Measurements from ENCODE around the gene TSPAN9.

DNA sequence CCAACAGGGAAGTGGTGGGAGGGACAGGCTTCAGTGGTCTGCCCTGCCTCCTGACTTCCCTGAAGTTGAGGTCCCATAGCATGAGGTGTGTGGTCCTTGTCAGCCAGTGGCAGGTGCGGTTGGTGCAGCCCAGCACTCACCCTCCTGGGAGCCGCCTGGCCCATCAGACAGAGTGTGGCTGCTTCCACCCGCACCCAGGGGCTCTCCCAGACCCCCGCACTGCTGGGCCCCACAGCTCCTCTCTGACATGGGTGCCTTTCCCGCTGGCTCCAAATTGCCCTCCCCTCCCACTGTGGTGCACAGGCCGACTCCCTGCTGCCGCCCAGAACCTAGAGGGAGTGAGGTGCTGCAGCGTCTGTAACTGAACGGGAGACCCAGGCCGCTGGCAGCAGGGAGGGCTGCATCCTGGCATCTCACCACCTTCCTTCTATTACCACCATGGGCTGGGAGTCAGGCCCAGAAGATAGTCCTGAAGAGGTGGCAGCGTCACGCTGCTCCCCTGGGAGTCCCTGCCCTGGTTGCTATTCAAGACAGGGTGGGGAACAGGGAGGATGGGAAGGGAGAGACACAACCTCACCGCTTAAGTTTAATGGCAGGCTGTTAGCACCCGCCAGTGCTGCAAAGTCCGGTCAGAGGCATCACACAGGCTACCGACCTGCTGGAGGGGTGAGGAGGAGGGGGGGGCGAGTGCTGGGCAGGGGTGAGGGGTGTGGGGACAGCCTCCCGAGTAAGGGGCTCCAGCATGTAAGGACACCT lies 233.3 kb downstream of the TSPAN9 start:
- TF ChIP-seq, protein P1, sequence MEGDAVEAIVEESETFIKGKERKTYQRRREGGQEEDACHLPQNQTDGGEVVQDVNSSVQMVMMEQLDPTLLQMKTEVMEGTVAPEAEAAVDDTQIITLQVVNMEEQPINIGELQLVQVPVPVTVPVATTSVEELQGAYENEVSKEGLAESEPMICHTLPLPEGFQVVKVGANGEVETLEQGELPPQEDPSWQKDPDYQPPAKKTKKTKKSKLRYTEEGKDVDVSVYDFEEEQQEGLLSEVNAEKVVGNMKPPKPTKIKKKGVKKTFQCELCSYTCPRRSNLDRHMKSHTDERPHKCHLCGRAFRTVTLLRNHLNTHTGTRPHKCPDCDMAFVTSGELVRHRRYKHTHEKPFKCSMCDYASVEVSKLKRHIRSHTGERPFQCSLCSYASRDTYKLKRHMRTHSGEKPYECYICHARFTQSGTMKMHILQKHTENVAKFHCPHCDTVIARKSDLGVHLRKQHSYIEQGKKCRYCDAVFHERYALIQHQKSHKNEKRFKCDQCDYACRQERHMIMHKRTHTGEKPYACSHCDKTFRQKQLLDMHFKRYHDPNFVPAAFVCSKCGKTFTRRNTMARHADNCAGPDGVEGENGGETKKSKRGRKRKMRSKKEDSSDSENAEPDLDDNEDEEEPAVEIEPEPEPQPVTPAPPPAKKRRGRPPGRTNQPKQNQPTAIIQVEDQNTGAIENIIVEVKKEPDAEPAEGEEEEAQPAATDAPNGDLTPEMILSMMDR (IDR thresholded peaks at IDR 0.05) = no peak
- TF ChIP-seq POLR2A (IDR thresholded peaks at IDR 0.05) = no peak

Measured in heart left ventricle (tissue), 13 donors.